GM18526 (cell line): ENCODE results near the gene TANGO6.

ENCODE experiments used
- POLR2A ChIP-seq: IDR thresholded peaks from 3 replicates; pipeline ENCODE4 v1.6.1; 2011; ENCODE audit not compliant: insufficient read length; ENCODE audit errors: extremely low read depth

The TANGO6 gene

DNA sequence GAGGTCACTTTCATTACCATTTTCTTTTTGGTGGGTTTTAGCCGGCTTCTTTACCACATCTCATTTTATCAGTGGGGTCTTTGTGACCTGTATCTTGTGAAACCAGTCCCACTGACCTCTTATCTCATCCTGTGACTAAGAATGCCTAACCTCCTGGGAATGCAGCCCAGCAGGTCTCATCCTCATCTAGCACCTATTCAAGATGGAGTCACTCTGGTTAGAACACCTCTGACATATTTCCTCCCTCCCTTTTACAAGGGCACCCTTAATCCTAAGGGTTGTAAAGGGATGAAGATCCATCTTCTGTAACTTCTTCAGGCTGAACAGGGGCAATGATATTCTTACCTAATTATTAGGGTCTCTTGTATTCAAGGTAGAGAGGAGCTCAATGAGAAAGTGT, 154.2 kb downstream of the TANGO6 start:
- TF ChIP-seq POLR2A, result no peak

DNA sequence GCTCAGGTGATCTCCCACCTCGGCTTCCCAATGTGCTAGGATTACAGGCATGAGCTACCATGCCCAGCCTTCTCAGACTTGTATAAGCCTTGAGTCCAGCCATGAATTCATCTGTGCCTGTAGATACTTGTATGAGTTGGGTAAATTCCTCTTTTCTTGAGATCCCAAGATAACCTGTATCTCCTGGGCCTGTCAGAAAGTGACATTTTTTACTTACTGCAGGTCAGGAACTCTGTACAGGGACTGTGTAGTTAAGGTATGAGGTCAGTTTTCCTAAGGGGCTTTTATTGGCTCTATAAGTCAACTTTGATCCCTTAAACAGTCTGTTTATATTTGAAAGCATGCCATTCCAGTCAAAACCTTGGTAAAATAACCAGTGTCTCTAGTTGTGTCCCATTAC, 155.8 kb downstream of the TANGO6 start:
- TF ChIP-seq POLR2A, result no peak

DNA sequence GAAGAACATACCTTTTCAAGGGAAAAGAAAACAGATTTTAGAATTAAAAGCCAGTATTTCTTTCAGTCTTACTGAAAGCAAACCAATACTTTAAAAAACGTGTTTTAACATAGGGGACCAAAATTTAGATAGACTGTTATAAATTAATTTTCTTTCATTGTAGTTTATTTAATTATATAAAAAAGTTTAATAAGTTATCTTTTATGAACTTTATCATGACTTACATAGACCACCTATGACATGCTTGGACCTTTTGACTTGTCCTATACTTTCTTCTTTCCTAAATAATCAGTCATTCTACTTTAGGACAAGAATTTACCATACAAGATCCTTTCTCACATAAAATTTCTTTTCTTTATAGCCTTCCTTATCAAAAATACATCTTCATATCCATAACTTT, 160.2 kb downstream of the TANGO6 start:
- no peak for TF ChIP-seq POLR2A

DNA sequence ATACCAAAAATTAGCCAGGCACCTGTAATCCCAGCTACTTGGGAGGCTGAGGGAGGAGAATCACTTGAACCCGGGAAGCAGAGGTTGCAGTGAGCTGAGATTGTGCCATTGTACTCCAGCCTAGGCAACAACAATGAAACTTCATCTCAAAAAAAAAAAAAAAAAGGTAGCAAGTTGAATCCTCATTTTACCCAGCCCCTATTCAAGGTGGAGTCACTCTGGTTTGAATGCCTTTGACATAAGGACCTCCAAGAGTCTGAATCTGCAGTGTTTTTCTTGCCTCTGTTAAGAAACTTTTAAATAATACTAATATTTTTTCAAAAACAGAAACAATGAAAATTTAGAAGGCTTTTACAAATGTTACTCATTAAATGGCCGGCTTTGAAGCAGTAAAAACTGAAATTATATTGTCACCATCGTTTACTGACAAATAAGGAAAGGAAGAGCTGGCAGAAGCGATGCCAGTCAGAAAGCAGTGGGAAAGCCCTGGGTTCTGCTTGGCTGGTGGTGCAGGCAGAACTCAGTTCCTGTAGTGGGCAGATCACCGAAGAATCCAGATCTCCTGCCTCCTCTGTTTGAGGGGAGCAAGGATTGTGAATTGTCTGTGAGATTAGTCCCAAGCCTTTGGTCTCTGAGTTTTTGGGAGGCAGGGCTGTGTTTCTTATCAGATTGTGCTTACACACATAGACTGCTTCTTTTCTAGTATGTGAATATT, 162.5 kb downstream of the TANGO6 start:
- TF ChIP-seq POLR2A, result no peak

DNA sequence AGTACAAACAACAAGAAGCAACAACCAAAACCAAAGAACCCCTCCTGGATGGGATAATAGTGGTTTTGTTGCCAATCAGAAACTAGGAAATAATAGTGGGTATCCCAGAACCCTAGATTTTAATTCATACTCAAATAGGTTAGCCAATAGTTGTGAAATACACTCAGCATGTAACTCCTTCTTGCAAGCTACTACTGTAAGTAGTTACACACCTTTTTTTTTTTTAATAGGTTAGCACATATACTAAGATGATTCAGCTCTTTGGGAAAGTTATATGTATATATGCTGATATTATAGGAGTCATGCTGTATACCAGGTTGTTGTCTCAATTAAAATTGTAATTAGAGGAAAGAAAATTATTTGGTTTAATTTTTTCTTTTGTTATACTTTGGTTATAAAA, 169.6 kb downstream of the TANGO6 start:
- no peak for TF ChIP-seq POLR2A

DNA sequence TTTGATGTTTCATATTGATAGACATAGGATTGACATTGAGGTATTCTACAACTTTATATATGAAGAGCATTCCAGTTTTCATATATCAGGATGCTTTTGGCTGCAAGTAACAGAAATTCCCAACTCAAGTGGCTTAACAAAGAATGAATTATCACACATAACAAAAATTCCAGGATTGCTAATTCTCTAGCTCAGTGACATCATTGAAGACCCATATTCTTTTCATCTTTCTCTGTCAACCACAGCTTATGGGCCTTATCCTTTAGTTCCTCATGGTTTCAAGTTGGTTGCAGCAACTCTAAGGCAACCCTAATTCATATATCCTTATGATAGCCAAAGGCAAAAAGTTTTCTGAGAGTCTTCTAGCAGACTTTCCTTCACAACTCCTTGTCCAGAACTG, 170.7 kb downstream of the TANGO6 start:
- no peak for TF ChIP-seq POLR2A

DNA sequence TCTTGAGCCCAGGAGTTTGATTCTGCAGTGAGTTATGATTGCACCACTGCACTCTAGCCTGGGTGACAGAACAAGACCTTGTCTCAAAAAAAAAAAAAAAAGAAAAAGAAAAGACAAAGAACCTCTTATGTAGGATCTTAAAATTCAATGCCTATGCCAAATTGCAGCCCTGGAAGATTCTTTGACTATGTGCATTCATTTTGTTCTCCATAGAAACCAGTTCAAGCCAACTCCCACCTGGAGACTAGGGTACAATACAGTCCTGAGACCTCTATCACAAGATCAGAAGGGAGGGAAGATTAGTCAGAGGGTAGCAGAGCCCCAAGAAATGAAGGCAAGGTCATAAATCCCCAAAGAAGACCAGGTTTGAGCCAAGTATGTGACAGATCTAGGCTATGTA, 171.5 kb downstream of the TANGO6 start:
- TF ChIP-seq POLR2A, result no peak

DNA sequence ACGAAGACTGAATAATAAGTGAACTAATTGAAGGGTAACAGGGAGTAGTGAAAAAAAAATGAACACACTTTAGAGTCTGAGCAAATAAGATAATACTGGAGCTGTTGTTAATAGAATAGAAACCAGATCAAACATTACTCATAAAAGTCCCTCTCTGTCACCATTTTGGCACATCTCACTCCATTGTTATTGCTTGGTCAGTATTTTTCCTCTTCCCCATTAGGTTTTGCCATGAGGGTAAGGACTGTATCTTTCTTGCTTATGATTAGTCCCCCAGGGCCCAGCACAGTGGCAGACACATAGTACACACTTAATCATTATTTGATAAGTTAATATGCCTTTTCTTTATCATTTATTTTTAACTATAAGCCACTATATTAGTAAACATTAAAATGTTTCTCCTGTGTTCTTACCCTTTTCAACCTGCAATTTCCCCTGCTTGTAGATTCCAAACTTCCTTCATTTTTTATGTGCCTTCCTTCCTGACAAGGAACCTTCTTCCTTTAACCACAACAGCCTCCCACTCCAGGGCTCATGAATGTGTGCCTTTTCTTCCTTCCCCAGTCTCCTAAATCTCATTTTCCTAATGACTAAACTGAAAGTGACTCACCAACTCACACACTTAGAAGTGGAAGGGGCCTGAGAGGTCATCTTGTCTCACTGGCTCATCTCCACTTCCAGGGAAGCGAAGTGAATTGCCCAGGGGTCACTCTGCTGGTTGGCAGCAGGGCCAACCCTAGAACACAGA, 173.9 kb downstream of the TANGO6 start:
- TF ChIP-seq POLR2A, result no peak

DNA sequence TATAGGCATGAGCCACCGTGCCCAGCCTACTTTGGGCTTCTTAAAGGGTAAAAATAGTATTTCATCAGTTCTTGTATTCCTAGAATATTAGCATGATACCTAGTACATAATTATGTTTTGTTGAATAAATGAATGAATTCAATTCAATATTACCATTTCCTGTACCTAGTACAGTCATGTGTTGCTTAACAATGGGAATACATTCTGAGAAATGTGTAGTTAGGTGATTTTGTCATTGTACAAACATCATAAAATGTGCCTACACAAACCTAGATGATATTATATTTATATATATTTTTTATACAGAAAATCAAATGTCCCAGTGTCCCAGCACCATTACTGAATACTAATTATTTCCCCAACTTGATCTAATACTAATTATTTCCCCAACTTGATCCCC, 176.5 kb downstream of the TANGO6 start:
- no peak for TF ChIP-seq POLR2A

DNA sequence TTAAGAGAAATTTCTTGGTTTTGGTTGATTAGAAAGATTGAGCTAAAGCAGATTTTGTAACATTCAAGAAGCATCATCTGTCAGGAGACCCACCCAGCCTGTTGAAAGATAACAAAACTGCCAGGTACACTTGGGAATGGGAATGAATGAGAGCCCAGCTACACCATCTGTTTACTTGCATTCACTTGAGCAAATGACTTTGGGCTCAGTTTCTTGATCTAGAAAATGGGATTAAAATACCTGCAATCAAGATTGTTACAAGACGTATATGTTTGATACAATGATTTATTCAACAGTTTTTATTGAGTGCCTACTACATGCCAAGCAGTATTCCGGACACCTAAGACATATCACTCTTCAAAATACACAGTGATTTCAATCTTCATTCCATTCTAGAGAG, 185.8 kb downstream of the TANGO6 start:
- no peak for TF ChIP-seq POLR2A

DNA sequence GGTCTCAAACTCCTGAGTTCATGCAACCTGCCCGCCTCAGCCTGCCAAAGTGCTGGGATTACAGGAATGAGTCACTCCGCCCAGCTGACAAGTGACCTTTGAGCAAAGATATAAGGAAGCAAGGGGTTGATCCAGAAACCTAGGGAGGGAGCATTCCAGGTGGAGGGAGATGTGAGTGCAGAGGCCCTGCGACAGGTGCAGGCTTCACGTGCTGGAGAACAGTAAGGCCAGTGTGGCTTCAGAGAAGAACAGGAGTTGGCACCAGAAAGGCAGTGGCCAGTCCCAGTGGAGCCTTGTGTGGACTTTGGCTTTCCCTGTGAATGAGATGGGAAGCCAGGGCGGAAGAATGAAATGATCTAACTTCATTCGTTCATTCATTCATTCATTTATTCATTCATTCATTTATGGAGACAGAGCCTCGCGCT, 188.6 kb downstream of the TANGO6 start:
- no peak for TF ChIP-seq POLR2A

DNA sequence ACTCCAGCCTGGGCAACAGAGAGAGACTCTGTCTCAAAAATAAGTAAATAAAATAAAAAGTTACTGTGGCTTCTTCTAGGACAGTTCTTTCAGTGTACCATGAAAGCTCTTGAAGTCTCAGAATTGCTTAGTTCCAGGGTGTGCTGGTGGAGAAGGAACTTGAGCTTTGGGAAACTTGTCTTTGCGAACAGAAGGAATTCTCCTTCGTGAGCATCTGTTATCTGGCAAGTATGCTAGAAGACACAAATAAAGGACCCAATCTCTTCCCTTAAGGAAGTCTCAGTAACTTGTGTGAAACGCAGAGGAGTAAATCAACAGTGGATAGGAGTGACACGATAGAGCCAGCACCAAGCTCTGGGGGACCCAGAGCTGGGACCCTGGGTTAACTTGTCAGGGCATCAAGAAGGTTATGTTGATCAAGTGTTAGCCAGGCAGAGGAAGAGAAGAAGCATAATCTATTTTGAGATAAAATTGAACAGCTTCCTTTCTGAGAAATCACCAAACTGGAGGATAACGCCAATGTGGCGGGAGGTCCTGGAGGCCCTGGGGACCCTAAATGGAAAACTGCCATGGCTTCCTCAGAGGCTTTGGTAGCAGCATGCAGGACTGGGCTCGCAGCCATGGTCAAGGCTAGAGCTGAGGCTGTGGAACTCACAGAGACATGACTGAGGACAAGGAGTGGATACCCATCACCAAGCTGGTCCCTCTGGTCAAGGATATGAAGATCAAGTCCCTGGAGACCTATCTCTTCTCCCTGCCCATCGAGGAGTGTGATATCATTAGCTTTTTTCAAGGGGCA, 190.0 kb downstream of the TANGO6 start:
- TF ChIP-seq POLR2A, result no peak

DNA sequence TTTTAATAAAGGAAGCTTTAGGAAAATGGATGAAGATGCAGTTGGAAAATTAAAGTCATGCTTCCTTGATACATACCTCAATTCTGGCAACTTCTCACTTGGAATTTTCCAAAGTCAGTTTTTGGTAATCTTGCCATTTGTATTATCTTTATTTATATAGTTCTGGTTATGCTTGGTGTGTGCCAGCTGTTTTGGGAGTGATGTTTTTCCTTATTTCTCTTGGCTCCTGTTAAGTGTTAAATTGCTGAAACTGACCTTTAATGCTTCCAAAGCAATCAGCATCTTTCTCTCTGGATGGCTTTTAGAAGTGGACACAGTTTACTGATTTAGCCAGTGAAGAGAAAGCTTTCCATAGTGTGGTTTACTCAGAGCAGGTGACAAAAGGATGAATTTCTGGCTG, 192.0 kb downstream of the TANGO6 start:
- no peak for TF ChIP-seq POLR2A

DNA sequence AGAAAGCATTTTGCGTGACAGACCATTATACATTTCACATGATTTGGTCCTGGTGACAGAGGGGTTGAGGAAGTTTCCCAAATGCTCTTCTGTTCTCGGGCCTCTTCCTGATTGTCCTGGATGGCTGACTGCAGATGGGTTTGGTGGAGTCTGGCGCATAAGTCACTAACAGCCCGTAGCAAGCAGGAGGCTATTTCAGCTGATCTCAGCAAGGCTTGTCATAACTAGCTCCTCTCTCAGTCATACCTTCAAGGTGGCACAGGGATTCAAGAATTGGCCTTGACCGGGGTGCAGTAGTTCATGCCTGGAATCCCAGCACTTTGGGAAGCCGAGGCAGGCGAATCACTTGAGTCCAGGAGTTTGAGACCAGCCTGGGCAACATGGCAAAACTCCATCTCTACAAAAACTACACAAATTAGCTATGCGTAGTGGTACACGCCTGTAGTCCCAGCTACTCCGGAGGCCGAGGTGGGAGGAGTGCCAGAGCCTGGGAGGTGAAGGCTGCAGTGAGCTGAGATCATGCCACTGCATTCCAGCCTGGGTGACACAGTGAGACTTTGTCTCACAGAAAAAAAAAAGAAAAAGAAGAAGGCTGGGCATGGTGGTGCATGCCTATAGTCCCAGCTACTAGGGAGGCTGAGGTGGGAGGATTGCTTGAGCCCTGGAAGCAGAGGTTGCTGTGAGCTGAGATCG, 193.2 kb downstream of the TANGO6 start:
- TF ChIP-seq POLR2A, result no peak
